ENCODE results near the gene FBXO17. TPM values are rescaled to one million over a fixed set of nuclear protein-coding genes. Genes with fewer than 3 reads are reported as not detected.

FBXO17 gene
- total and polyA plus RNA-seq, 5 donors = 8.2 to 12.9 (median 11.5) TPM

GRCh38 chr19:38959618-38960017, 15.9 kb downstream of the FBXO17 start:
- Histone ChIP-seq H3K4me1 (ENCODE audit: control insufficient read depth, insufficient read depth, low read length) (no peaks in the 10 kb centered on the region), H3K27me3 (ENCODE audit: control insufficient read depth, insufficient read depth) (no peaks in the 10 kb centered on the region), H3K4me3 (ENCODE audit: low read length) (no peak overlapping the region), H3K27ac (ENCODE audit: low read length) (no peak overlapping the region), H3K9me3 (ENCODE audit: control insufficient read depth, low read length) (no peaks in the 10 kb centered on the region)
- intact Hi-C loops (cut with DNase I) = loop anchor here in 1 of 4 donors (5.0 kb wide), 1 partner anchor 373 kb away; no protein-coding TSS in a partner anchor
- DNase-seq (no peak), ATAC-seq (no peak)
- 88% methylated on average over 5 of the region's 5 CpGs for WGBS

GRCh38 chr19:38958301-38958700, 17.2 kb downstream of the FBXO17 start:
- WGBS = 95% methylated on average over 2 of the region's 2 CpGs
- Histone ChIP-seq H3K4me1 (ENCODE audit: control insufficient read depth, insufficient read depth, low read length) (no peaks in the 10 kb centered on the region), H3K9me3 (ENCODE audit: control insufficient read depth, low read length) (no peaks in the 10 kb centered on the region), H3K27ac (ENCODE audit: low read length) (no peak overlapping the region), H3K27me3 (ENCODE audit: control insufficient read depth, insufficient read depth) (no peaks in the 10 kb centered on the region), H3K4me3 (ENCODE audit: low read length) (no peak overlapping the region)
- DNase-seq (no peak), ATAC-seq (no peak)
- intact Hi-C loops (cut with DNase I) = no loop called here

DNA sequence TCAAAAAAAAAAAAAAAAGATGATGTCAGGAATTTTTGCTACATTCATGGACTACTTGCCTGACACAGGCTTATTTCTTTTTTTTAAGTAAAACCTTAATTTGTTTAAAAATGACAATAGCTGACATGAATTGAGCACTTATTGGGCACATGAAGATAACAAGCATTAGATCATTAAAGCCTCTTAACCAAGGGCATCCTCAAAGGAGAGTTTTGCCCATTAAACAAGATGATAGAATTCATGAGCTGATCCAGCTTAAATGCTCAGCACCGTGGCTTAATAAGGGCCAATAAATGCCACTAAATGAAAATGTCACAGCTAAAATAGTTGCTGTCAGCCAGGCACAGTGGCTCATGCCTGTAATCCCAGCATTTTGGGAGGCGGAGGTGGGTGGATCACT, 19.3 kb downstream of the FBXO17 start:
- Histone ChIP-seq H3K9me3 (ENCODE audit: control insufficient read depth, low read length) (no peaks in the 10 kb centered on the region), H3K27ac (ENCODE audit: low read length) (no peak overlapping the region), H3K4me1 (ENCODE audit: control insufficient read depth, insufficient read depth, low read length) (no peaks in the 10 kb centered on the region), H3K27me3 (ENCODE audit: control insufficient read depth, insufficient read depth) (no peaks in the 10 kb centered on the region), H3K4me3 (ENCODE audit: low read length) (no peak overlapping the region)
- no peak for DNase-seq
- ATAC-seq = no peak
- WGBS = 90% methylated on average over 2 of the region's 2 CpGs
- intact Hi-C loops (cut with DNase I) = no loop called here

DNA sequence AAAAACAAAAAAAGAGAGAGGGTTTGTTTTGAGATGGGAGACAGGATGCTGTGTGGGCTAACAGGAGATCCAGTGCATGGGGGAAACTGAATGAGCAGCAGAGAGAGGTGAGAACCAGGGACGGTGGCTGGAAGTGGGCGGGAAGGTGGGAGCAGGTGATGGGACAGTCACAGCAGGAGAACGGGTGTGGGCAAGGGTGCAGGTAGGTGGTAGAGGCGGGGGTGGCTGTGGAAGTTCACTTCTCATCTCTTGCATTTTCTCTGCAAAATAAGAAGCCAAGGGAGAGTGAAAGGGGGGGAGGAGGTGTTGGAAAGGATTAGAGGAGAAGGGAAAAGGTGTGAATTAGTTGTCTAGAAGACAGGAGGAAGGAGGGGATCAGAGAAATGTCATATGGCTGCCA, 21.9 kb downstream of the FBXO17 start:
- H3K27ac ChIP-seq (ENCODE audit: low read length) = no peak overlapping the region
- H3K4me1 ChIP-seq (ENCODE audit: control insufficient read depth, insufficient read depth, low read length) = peaks cover 5% of the 10 kb centered on the region
- ATAC-seq (no peak), DNase-seq (no peak)
- H3K27me3 ChIP-seq (ENCODE audit: control insufficient read depth, insufficient read depth) = no peaks in the 10 kb centered on the region
- intact Hi-C loops (cut with DNase I) = no loop called here
- H3K9me3 ChIP-seq (ENCODE audit: control insufficient read depth, low read length) = no peaks in the 10 kb centered on the region
- H3K4me3 ChIP-seq (ENCODE audit: low read length) = no peak overlapping the region
- WGBS = 71% methylated on average over 4 of the region's 4 CpGs

GRCh38 chr19:38952395-38953165, 23.0 kb downstream of the FBXO17 start:
- Histone ChIP-seq H3K27me3 (ENCODE audit: control insufficient read depth, insufficient read depth) (no peaks in the 10 kb centered on the region), H3K4me1 (ENCODE audit: control insufficient read depth, insufficient read depth, low read length) (peaks cover 5% of the 10 kb centered on the region), H3K4me3 (ENCODE audit: low read length) (no peak overlapping the region), H3K9me3 (ENCODE audit: control insufficient read depth, low read length) (no peaks in the 10 kb centered on the region), H3K27ac (ENCODE audit: low read length) (no peak overlapping the region)
- ATAC-seq (no peak), DNase-seq (no peak)
- 78% methylated on average over 13 of the region's 13 CpGs for WGBS
- intact Hi-C loops (cut with DNase I) = no loop called here

GRCh38 chr19:38951187-38951586, 24.4 kb downstream of the FBXO17 start:
- intact Hi-C loops (cut with DNase I) = no loop called here
- Histone ChIP-seq H3K4me1 (ENCODE audit: control insufficient read depth, insufficient read depth, low read length) (peaks cover 5% of the 10 kb centered on the region), H3K27ac (ENCODE audit: low read length) (no peak overlapping the region), H3K9me3 (ENCODE audit: control insufficient read depth, low read length) (no peaks in the 10 kb centered on the region), H3K4me3 (ENCODE audit: low read length) (no peak overlapping the region), H3K27me3 (ENCODE audit: control insufficient read depth, insufficient read depth) (no peaks in the 10 kb centered on the region)
- ATAC-seq = no peak
- DNase-seq = no peak
- WGBS = 66% methylated on average over 3 of the region's 3 CpGs

DNA sequence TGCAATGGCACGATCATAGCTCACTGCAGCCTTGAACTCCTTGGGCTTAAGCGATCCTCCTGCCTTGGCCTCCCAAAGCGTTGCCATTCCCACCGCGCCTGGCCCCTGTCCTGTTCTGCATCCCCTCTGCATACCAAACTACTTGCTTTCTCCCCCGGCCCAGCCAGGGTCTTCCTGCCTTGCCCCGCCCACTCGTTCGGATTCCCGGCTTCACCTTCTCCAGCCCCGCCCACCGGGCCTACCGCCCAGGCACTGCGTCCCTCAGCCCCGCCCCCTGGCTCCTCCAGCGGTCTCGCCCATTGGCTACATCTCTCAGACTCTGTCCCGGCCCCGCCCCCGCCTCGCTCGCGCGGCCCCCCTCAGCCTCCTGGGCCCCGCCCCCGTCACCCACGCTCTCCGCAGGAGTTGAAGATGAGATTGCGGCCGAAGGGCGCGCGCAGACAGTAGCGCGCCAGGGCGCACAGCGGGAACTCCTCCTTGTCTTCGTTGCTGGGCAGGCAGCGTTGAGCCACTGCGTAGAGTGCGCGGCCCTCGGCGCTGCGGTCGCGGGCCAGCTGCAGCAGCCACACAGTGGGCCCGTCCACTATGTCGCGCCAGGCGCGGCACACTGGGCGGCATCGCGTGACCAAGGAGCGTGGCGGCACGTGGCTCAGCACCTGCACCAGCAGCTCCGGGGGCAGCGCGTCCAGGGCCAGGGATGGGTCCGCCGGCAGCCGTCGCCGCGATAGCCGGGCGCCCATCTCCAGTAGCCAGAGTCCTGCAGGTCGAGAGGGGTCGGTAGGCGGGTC, 25.8 kb downstream of the FBXO17 start:
- no peak overlapping the region for H3K27ac ChIP-seq (ENCODE audit: low read length)
- 9% methylated on average over 72 of the region's 72 CpGs for WGBS
- intact Hi-C loops (cut with DNase I) = no loop called here
- DNase-seq (peak; percentile 92 to 96 (median 95)), ATAC-seq (peak; percentile 95 to 97)
- no peaks in the 10 kb centered on the region for H3K9me3 ChIP-seq (ENCODE audit: control insufficient read depth, low read length)
- no peaks in the 10 kb centered on the region for H3K27me3 ChIP-seq (ENCODE audit: control insufficient read depth, insufficient read depth)
- H3K4me1 ChIP-seq (ENCODE audit: control insufficient read depth, insufficient read depth, low read length) = peaks cover 5% of the 10 kb centered on the region
- peak overlapping the region; percentile 21 for H3K4me3 ChIP-seq (ENCODE audit: low read length)

- DNase-seq = no peak
- Histone ChIP-seq H3K27me3 (ENCODE audit: control insufficient read depth, insufficient read depth) (no peaks in the 10 kb centered on the region), H3K4me3 (ENCODE audit: low read length) (no peak overlapping the region), H3K9me3 (ENCODE audit: control insufficient read depth, low read length) (no peaks in the 10 kb centered on the region), H3K27ac (ENCODE audit: low read length) (no peak overlapping the region), H3K4me1 (ENCODE audit: control insufficient read depth, insufficient read depth, low read length) (peaks cover 5% of the 10 kb centered on the region)
- no peak for ATAC-seq
- intact Hi-C loops (cut with DNase I) = no loop called here
- WGBS = 89% methylated on average over 11 of the region's 11 CpGs
Measured at GRCh38 chr19:38946229-38947010, 29.1 kb downstream of the FBXO17 start.

DNA sequence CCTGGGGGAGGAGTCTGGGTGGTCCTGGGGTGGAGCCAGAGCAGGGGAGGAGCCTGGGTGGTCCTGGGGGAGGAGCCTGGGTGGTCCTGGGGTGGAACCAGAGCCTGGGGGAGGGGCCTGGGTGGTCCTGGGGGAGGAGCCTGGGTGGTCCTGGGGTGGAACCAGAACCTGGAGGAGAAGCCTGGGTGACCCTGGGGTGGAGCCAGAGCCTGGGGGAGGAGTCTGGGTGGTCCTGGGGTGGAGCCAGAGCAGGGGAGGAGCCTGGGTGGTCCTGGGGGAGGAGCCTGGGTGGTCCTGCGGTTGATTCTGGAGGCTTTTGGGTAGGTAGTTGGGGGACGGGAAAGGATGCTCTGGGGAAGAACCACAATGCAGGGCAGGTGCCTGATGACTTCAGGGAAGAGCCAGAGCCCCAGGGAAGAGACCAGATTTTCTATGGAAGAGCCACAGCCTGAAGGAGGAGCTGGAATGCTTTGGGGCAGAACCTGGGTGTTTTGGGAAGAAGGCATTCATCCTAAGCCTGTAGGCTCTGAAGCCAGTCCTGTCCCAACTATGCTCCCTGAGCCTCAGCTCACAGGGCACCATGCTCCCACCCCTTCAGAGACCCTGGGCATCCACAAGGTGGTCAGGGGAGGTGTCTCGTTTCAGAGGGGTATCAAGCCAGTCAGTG, 29.8 kb downstream of the FBXO17 start:
- ATAC-seq = no peak
- Histone ChIP-seq H3K27ac (ENCODE audit: low read length) (no peak overlapping the region), H3K27me3 (ENCODE audit: control insufficient read depth, insufficient read depth) (no peaks in the 10 kb centered on the region), H3K4me3 (ENCODE audit: low read length) (no peak overlapping the region), H3K9me3 (ENCODE audit: control insufficient read depth, low read length) (no peaks in the 10 kb centered on the region), H3K4me1 (ENCODE audit: control insufficient read depth, insufficient read depth, low read length) (peaks cover 5% of the 10 kb centered on the region)
- intact Hi-C loops (cut with DNase I) = no loop called here
- 92% methylated on average over 3 of the region's 3 CpGs for WGBS
- no peak for DNase-seq

GRCh38 chr19:38944981-38945506, 30.5 kb downstream of the FBXO17 start:
- WGBS = 86% methylated on average over 12 of the region's 12 CpGs
- H3K4me3 ChIP-seq (ENCODE audit: low read length) = no peak overlapping the region
- ATAC-seq (no peak), DNase-seq (no peak)
- no peaks in the 10 kb centered on the region for H3K27me3 ChIP-seq (ENCODE audit: control insufficient read depth, insufficient read depth)
- H3K9me3 ChIP-seq (ENCODE audit: control insufficient read depth, low read length) = no peaks in the 10 kb centered on the region
- H3K27ac ChIP-seq (ENCODE audit: low read length) = no peak overlapping the region
- intact Hi-C loops (cut with DNase I) = no loop called here
- H3K4me1 ChIP-seq (ENCODE audit: control insufficient read depth, insufficient read depth, low read length) = peaks cover 1% of the 10 kb centered on the region
